WERI-Rb-1 (cell line): ENCODE measurements around the gene ADARB1.

Experiments
- DNase-seq: peaks from one replicate; pipeline ENCODE4 v3.0.0-alpha.2; 2020
- H3K27ac ChIP-seq: fragments of 250-450 bp; sonication (Bioruptor Pico); 2 replicates; pipeline ENCODE4 v1.5.1; 2020; ENCODE audit warnings: mild to moderate bottlenecking, moderate library complexity
- H3K27me3 ChIP-seq: fragments of 250-450 bp; sonication (Bioruptor Pico); 2 replicates; pipeline ENCODE4 v1.5.1; 2021; ENCODE audit warnings: mild to moderate bottlenecking, low read depth, moderate library complexity; ENCODE audit not compliant: insufficient read depth, severe bottlenecking
- H3K36me3 ChIP-seq: fragments of 250-450 bp; sonication (Bioruptor Pico); 2 replicates; pipeline ENCODE4 v1.5.1; 2020; ENCODE audit warnings: mild to moderate bottlenecking, moderate library complexity
- H3K4me3 ChIP-seq: 2 replicates; pipeline ENCODE4 v1.5.1; 2011; ENCODE audit warnings: low read depth, mild to moderate bottlenecking, control low read depth, low read length
- H3K9me3 ChIP-seq: fragments of 250-450 bp; sonication (Bioruptor Pico); 2 replicates; pipeline ENCODE4 v1.5.1; 2021; ENCODE audit warnings: mild to moderate bottlenecking, moderate library complexity; ENCODE audit not compliant: severe bottlenecking
- TF ChIP-seq, protein P1 (sequence below): IDR thresholded peaks from 2 replicates; pipeline ENCODE4 v1.5.1; 2011; ENCODE audit warnings: low read depth, mild to moderate bottlenecking, control low read depth, inconsistent platforms, low read length

ADARB1 gene

DNA sequence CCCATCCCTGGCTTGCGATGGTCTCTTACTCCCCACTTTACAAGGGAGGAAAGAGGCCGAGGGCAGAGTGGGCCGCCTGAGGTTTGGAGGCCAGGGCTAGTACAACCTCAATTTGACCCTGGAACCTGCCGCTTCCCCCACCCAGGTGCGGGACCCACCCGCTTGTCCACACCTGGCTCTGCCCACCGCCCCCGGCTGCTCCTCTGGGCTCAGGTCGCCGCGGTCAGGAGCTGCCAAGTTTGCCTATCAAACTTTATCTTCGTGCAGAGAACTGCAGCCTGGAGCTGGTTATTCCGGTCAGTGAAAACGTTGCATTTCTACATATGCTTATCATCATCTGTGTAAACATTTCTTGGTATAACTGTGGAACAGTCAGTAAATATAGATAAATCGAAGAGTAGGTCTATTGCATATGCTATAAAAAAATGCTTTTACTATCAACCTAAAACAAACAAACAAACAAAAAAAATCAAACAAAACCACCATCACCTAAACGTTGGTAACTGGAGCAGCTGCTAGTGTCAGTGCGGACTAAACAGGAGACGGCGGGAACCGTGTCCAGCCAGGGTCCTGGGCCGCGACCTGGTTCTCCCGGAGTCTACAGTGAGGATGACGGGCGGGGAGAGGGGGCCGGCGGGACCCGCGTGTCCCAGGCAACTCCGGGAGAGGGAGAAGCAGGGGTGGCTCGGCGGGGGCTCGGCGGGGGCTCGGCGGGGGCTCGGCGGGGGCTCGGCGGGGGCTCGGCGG, 906 bp upstream of the ADARB1 start:
- DNase-seq: peak; percentile 55

GRCh38 chr21:45074818-45075595, 627 bp downstream of the ADARB1 start:
- peak; percentile 48 for DNase-seq

More for the DNA sequence above, 906 bp upstream of the ADARB1 start:
- TF ChIP-seq, protein P1, sequence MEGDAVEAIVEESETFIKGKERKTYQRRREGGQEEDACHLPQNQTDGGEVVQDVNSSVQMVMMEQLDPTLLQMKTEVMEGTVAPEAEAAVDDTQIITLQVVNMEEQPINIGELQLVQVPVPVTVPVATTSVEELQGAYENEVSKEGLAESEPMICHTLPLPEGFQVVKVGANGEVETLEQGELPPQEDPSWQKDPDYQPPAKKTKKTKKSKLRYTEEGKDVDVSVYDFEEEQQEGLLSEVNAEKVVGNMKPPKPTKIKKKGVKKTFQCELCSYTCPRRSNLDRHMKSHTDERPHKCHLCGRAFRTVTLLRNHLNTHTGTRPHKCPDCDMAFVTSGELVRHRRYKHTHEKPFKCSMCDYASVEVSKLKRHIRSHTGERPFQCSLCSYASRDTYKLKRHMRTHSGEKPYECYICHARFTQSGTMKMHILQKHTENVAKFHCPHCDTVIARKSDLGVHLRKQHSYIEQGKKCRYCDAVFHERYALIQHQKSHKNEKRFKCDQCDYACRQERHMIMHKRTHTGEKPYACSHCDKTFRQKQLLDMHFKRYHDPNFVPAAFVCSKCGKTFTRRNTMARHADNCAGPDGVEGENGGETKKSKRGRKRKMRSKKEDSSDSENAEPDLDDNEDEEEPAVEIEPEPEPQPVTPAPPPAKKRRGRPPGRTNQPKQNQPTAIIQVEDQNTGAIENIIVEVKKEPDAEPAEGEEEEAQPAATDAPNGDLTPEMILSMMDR: no peak
- Histone ChIP-seq H3K9me3 (no peaks in the 10 kb centered on the region), H3K27me3 (no peaks in the 10 kb centered on the region), H3K36me3 (no peaks in the 10 kb centered on the region), H3K27ac (peak overlapping the region; percentile 85), H3K4me3 (peak overlapping the region; percentile 59)

GRCh38 chr21:45075596-45076244, 1.3 kb downstream of the ADARB1 start:
- H3K27me3 ChIP-seq: no peaks in the 10 kb centered on the region
- TF ChIP-seq, protein P1: no peak
- no peak for DNase-seq
- H3K27ac ChIP-seq: no peak overlapping the region
- H3K36me3 ChIP-seq: 0 out of 2 replicates have a peak, but pooled peaks cover 2% of the 10 kb centered on the region
- peak overlapping the region; percentile 77 for H3K4me3 ChIP-seq
- no peaks in the 10 kb centered on the region for H3K9me3 ChIP-seq

More at GRCh38 chr21:45074818-45075595, 627 bp downstream of the ADARB1 start:
- 0 out of 2 replicates have a peak, but pooled peaks cover 2% of the 10 kb centered on the region for H3K36me3 ChIP-seq
- H3K27me3 ChIP-seq: no peaks in the 10 kb centered on the region
- peak overlapping the region; percentile 77 for H3K4me3 ChIP-seq
- TF ChIP-seq, protein P1: no peak
- H3K9me3 ChIP-seq: no peaks in the 10 kb centered on the region
- 0 out of 2 replicates have a peak overlapping the region, but pooled peaks have one; percentile 18 for H3K27ac ChIP-seq

- no peak overlapping the region for H3K27ac ChIP-seq
- DNase-seq: no peak
- TF ChIP-seq, protein P1: no peak
- peaks cover 6% of the 10 kb centered on the region for H3K36me3 ChIP-seq
- H3K9me3 ChIP-seq: no peaks in the 10 kb centered on the region
- H3K27me3 ChIP-seq: no peaks in the 10 kb centered on the region
- peak overlapping the region; percentile 7 for H3K4me3 ChIP-seq
These were observed 1.9 kb downstream of the ADARB1 start for GRCh38 chr21:45076245-45076711.

GRCh38 chr21:45078371-45078770, 4.0 kb downstream of the ADARB1 start:
- TF ChIP-seq, protein P1: no peak
- H3K4me3 ChIP-seq: no peak overlapping the region

More at GRCh38 chr21:45078371-45078770, 4.0 kb downstream of the ADARB1 start:
- Histone ChIP-seq H3K9me3 (no peaks in the 10 kb centered on the region), H3K27me3 (no peaks in the 10 kb centered on the region), H3K36me3 (peaks cover 11% of the 10 kb centered on the region), H3K27ac (no peak overlapping the region)
- DNase-seq: no peak
